ENCODE results near the gene CFC1.
"Not testable (repeated sequence)": the region's sequence is repeated elsewhere in the genome, so short reads cannot be mapped to it uniquely, and the experiment has no call there.

Gene CFC1

DNA sequence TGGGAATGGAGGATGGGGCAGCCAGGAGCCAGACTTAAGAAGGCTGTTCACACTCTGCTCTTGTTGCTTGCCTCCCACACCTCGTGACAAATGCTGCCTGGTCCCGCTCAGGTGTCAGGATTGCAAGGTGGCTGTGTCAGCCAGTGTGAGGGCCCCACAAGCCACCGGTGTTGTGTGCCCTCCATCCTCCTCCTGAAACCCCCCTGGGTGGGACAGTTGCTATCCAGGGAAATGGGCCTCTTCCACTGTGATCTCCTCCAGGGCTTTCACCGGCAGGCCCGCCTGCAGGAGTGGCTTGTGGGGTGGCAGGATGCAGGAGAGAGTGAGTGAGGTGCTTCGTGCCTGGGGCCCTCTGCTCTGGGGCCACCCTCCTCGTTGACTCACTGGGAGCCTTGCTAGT, 16.4 kb downstream of the CFC1 start:
- not testable (repeated sequence) for H3K27ac ChIP-seq

DNA sequence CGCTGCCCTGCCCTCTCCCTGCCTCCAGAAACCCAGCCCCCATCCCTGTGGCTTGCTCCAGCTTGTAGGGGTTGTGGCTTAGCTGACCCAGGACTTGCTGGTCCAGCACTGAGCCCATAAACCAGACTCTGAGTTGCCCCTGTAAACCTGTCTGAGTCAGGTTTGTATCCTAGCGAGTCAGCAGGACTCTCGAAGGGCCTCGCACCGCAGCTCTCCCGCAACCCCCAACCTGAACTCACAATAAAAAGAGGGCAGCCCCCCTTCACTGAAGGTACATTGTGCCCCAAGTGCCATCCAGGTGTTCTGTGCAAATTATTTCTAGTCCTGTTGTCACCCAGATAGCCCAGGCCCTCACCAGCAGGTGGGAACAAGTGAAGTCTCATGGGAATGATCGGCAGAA, 17.9 kb downstream of the CFC1 start:
- H3K27ac ChIP-seq = not testable (repeated sequence)

DNA sequence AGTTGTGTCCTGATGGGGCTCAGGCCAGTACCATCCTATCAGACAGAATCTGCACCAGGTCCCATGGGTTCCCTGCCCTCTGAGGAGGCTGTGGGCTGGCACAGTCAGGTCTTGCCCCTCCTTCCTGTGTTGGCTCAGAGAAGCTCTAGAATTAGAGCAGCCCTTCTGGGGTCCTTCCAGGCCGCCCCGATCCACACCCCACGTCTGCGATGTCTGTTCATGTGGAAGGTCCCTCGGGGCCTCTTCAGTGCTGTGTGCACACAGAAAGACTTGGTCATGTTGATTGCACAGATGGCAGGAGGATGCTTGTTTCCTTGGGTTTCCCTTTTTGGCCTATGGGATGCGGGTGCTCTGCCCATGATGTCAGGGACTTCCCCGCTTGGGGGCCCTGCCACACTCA, 20.3 kb downstream of the CFC1 start:
- H3K27ac ChIP-seq = not testable (repeated sequence)

DNA sequence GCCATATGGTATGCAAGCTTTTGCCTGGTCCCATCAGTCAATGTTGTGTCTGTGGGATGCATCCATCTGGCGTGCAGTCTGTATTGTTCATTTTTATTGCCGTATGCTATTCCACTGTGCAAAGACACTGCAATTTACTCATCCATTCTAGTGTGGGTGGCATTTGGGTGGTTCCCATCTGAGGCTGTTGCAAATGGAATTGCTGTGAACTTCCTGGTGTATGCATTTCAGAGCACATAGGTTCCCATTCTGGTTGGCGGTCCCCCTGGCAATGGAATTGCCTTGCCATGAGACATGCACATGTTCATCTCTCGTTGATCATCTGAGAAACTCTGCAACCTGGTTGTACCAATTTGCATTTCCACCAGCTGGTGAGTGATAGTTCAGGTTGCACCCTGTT, 21.8 kb downstream of the CFC1 start:
- H3K27ac ChIP-seq = not testable (repeated sequence)

DNA sequence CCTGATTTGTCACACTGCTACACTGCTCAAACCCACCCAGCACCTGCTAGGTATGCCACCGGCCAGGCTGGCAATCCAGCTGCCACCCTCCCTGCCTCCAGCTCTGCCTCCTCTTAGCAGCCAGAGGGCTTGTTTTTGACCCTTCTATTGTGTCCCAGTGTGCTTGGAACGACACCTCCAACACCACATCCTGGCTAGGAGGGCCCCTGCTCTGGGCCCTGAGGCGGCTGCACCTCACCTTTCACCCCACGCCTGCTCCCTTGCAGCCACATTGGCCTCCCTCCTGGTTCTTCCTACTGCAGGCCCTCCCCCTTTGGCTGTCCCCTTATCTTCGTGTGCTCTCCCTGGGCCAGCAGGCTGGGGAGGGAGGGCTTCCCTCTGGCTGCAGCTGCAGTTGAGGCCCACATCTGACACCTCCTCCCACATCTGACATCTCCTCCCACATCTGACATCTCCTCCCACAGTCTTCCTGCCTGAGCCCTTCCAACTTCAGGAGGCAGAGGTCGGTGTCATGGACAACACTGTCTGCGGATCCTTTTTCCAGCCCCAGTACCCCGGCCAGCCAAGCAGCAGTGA, 23.1 kb downstream of the CFC1 start:
- not testable (repeated sequence) for H3K27ac ChIP-seq

DNA sequence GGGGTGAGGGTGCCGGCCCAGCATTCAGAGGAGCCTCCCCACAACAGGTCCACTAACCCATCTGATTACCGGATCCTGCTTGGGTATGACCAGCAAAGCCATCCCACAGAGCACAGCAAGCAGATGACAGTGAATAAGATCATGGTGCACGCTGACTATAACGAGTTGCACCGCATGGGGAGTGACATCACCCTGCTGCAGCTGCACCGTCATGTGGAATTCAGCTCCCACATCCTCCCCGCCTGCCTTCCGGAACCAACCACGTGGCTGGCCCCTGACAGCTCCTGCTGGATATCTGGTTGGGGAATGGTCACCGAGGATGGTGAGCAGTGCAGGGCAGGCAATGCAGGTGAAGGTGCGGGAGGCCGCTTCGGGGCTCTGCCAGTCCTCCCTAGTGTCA, 25.1 kb downstream of the CFC1 start:
- not testable (repeated sequence) for H3K27ac ChIP-seq

DNA sequence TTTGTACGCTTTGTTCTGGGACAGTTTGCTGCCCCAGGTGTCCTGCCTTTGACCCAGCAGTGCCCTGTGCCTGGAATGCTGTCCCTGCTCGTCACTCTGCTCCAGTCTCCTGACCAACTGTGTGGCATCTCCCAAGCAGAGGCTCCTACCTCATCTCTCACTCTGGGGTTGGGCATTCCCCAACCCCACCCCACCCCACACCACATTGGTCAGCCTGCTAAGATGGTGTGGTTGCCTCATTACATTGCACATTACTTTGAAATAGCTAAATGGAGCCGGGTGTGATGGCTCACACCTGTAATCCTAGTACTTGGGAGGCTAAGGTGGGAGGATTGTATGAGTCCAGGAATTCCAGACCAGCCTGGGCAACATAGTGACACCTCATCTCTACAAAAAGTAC, 27.4 kb downstream of the CFC1 start:
- not testable (repeated sequence) for H3K27ac ChIP-seq

DNA sequence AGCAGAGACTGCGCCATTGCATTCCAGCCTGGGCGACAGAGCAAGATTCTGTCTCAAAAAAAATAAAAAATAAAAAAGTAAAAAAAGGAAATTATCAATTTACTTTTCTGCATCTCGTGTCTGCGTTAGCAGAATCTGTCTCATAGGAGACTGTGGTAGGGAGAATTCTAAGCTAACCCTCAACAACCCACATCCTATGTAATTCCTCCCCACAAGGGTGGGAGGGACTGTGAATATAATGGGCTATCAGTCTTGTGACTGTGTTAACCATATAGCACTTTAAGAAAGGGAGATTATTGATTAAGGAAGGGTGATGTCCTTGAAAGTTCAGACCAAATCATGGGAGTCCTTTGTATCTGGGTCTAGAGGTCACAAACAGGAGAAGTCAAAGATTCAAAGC, 33.2 kb downstream of the CFC1 start:
- H3K27ac ChIP-seq = not testable (repeated sequence)

DNA sequence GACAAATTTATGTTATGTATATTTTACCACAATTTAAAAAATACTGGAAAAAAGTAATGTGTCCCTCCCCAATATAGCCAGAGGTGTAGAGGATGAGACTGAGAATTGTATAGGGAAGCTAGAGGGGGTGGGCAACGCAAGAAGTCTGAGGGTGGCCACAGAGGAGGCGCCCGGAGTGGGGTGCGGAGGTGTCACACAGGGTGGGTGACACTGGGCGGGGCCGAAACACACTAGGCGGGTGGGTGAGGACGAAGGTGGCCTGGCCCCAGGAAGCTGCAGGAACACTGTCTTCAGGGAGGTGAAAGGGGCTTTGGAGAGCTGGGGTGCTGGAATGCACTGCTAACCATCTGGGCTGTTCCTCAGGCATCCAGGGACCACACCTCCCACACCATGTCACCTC, 42.9 kb downstream of the CFC1 start:
- not testable (repeated sequence) for H3K27ac ChIP-seq

DNA sequence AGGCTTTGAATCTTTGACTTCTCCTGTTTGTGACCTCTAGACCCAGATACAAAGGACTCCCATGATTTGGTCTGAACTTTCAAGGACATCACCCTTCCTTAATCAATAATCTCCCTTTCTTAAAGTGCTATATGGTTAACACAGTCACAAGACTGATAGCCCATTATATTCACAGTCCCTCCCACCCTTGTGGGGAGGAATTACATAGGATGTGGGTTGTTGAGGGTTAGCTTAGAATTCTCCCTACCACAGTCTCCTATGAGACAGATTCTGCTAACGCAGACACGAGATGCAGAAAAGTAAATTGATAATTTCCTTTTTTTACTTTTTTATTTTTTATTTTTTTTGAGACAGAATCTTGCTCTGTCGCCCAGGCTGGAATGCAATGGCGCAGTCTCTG, 45.2 kb downstream of the CFC1 start:
- not testable (repeated sequence) for H3K27ac ChIP-seq

DNA sequence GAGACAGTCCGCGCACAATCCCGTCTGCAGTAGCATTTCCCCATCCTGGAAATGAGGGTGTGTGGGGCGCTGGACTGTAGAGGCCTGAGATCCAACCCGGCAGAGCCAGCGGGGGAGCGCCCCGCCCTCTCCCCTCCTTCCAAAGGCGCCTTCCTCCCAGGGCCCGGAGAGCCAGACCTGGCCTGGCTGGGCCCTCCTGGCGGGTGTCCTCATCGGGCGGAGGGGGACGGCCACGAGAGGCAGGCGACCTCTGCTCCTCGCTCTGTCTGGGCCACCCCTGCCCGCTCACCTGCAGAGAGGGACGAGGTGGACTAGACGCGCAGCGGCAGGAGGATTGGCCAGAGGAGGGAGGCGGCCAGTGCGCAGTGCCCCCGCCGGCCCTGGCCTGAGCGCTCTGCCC, 49.9 kb downstream of the CFC1 start:
- H3K27ac ChIP-seq = not testable (repeated sequence)

DNA sequence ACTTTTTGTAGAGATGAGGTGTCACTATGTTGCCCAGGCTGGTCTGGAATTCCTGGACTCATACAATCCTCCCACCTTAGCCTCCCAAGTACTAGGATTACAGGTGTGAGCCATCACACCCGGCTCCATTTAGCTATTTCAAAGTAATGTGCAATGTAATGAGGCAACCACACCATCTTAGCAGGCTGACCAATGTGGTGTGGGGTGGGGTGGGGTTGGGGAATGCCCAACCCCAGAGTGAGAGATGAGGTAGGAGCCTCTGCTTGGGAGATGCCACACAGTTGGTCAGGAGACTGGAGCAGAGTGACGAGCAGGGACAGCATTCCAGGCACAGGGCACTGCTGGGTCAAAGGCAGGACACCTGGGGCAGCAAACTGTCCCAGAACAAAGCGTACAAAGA, 51.0 kb downstream of the CFC1 start:
- H3K27ac ChIP-seq = not testable (repeated sequence)

DNA sequence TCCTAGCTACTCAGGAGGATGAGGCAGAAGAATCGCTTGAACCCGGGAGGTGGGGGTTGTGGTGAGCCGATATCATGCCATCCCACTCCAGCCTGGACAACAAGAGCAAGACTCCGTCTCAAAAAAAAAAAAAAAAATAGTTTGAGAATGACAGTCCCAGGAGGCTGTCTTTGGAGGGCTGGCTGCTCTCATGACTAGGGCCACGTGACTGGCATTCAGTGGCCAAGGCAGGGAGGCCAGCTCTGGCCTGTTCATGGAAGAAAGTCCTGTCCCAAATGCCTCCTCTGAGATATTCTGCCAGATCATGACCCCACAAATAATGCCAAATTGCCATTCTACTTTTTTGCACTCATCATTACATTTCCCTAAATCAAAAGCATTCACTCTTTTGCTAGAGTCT, 54.4 kb downstream of the CFC1 start:
- H3K27ac ChIP-seq = not testable (repeated sequence)

DNA sequence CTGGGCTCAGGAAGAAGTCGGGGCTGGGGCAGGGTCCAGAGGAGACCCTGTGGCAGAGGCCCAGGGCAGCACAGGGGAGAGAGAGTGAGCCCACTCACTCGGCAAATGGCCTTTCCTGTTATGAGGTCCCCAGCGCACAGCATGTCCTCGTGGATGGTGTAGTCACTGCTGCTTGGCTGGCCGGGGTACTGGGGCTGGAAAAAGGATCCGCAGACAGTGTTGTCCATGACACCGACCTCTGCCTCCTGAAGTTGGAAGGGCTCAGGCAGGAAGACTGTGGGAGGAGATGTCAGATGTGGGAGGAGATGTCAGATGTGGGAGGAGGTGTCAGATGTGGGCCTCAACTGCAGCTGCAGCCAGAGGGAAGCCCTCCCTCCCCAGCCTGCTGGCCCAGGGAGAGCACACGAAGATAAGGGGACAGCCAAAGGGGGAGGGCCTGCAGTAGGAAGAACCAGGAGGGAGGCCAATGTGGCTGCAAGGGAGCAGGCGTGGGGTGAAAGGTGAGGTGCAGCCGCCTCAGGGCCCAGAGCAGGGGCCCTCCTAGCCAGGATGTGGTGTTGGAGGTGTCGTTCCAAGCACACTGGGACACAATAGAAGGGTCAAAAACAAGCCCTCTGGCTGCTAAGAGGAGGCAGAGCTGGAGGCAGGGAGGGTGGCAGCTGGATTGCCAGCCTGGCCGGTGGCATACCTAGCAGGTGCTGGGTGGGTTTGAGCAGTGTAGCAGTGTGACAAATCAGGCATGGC, 55.4 kb downstream of the CFC1 start:
- H3K27ac ChIP-seq = not testable (repeated sequence)

DNA sequence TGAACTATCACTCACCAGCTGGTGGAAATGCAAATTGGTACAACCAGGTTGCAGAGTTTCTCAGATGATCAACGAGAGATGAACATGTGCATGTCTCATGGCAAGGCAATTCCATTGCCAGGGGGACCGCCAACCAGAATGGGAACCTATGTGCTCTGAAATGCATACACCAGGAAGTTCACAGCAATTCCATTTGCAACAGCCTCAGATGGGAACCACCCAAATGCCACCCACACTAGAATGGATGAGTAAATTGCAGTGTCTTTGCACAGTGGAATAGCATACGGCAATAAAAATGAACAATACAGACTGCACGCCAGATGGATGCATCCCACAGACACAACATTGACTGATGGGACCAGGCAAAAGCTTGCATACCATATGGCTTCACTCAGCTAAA, 56.6 kb downstream of the CFC1 start:
- not testable (repeated sequence) for H3K27ac ChIP-seq

Measured in VCaP (cell line).